Breast epithelium (tissue), 4 donors: Measurements from ENCODE around the gene PTDSS2. TPM values are rescaled to one million over a fixed set of nuclear protein-coding genes. Genes with fewer than 3 reads are reported as not detected.

Experiments
- DNase-seq, 2 donors: peaks; one replicate each; pipeline ENCODE4 v3.0.0-alpha.2; 2019; ENCODE audit warnings: low spot score in 2 of 2
- H3K27ac ChIP-seq, 2 donors: fragments of 200-600 bp; sonication (generic) in 1 of 2; one replicate each; pipeline ENCODE4 v1.5.1; 2016 to 2019; ENCODE audit warnings: mild to moderate bottlenecking in 1 of 2
- H3K27me3 ChIP-seq, 2 donors: fragments of 200-600 bp; sonication (generic) in 1 of 2; one replicate each; pipeline versions ENCODE4 v1.5.1 to v1.6.0; 2017 to 2019; ENCODE audit warnings: control low read depth in 1 of 2, mild to moderate bottlenecking in 1 of 2
- H3K36me3 ChIP-seq: fragments of 200-600 bp; one replicate; pipeline ENCODE4 v1.5.1; 2019
- H3K4me1 ChIP-seq, 2 donors: fragments of 200-600 bp; sonication (generic); one replicate each; pipeline ENCODE4 v1.5.1; 2016 to 2019; ENCODE audit warnings: control low read depth in 1 of 2
- H3K4me3 ChIP-seq, 3 donors: fragments of 200-600 bp; sonication (generic); 1 replicate in 2 of 3; 2 replicates in 1 of 3; pipeline ENCODE4 v1.5.1; 2016 to 2019; ENCODE audit warnings: mild to moderate bottlenecking in 3 of 3, moderate library complexity in 2 of 3
- H3K9me3 ChIP-seq, 2 donors: fragments of 200-600 bp; sonication (generic) in 1 of 2; one replicate each; pipeline ENCODE4 v1.5.1; 2016 to 2019; ENCODE audit warnings: control low read depth in 1 of 2
- CTCF ChIP-seq, 3 donors: fragments of 450-650 bp; IDR thresholded peaks; one replicate each; pipeline ENCODE4 v1.5.1; 2016 to 2017; ENCODE audit warnings: antibody characterized with exemption in 3 of 3, mild to moderate bottlenecking in 3 of 3, moderate library complexity in 3 of 3
- POLR2A ChIP-seq: fragments of 450-650 bp; IDR thresholded peaks from one replicate; pipeline ENCODE4 v1.6.1; 2016; ENCODE audit warnings: antibody characterized with exemption, mild to moderate bottlenecking, moderate library complexity
- POLR2AphosphoS5 ChIP-seq, 3 donors: sonication (generic); formaldehyde crosslinking; IDR thresholded peaks; one replicate each; pipeline ENCODE4 v1.6.1; 2017; ENCODE audit warnings: antibody characterized with exemption in 3 of 3
- intact Hi-C: fragments of 100-400 bp; cut with DNase I; formaldehyde crosslinking; loops from one replicate; pipeline ENCODE4 v1.15.1; 2023; ENCODE audit warnings: low total_unique reads
- total RNA-seq, 3 donors: library from RNA; depleted of rRNA; stranded (reverse); fragments of >200 nt; gene quantifications; one replicate each; pipeline ENCODE4 v1.1.0, GENCODE V29; 2016

PTDSS2 gene
- total RNA-seq, 3 donors from 2014 or later, result 23.8 to 53.7 (median 33.1) TPM

DNA sequence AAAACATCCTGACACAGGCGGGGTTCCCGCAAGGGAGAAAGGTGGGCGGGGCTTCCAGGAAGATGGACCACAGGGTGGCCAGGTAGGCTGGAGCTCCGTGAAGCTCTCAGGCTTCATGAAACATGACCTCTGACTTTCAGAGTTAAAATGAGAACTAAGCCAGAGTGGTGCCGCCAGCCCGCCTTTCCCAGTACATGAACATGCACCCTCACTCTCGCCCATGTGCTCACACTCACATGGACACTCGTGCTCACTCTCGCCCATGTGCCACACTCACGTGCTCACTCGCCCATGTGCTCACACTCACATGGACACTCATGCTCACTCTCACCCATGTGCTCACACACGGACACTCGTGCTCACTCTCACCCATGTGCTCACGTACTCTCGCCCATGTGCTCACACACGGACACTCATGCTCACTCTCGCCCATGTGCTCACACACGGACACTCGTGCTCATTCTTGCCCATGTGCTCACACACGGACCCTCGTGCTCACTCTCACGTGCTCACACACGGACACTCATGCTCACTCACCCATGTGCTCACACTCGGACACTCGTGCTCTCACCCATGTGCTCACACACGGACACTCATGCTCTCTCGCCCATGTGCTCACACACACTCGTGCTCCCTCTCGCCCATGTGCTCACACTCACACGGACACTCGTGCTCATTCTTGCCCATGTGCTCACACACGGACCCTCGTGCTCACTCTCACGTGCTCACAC lies 46.9 kb downstream of the PTDSS2 start:
- H3K9me3 ChIP-seq, result no peaks in the 10 kb centered on the region
- peaks cover 30% of the 10 kb centered on the region for H3K36me3 ChIP-seq
- no peaks in the 10 kb centered on the region for H3K4me1 ChIP-seq
- H3K27me3 ChIP-seq, result no peaks in the 10 kb centered on the region
- DNase-seq, result no peak
- TF ChIP-seq CTCF (IDR thresholded peaks at IDR 0.05), result no peak
- no peak for TF ChIP-seq POLR2AphosphoS5 (IDR thresholded peaks at IDR 0.05)
- TF ChIP-seq POLR2A, result no peak
- intact Hi-C loops, result no loop called here
- no peak overlapping the region for H3K4me3 ChIP-seq
- no peak overlapping the region for H3K27ac ChIP-seq

DNA sequence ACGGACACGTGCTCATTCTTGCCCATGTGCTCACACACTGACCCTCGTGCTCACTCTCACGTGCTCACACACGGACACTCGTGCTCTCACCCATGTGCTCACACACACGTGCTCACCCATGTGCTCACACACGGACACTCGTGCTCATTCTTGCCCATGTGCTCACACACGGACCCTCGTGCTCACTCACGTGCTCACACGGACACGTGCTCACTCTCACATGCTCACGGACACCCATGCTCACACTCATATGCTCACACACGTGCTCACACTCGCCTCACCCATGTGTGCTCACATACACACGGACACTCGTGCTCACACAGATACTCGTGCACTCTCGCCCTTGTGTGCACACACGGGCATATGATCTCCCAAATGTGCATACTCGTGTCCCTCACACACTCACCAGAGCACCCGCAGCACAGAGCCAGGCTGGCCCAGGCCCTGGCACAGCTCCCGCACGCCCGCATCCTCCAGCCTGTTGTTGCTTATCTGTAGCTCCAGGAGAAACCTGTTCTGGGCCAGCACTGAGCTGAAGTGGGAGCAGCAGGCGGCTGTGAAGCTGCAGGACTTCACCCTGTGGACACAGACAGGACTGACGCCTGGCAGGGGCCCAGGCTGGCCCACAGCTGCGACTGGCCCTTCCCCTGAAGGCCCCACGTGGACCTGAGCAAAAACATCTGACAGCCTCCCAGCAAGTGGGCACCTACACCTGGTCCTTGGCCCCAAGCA lies 47.7 kb downstream of the PTDSS2 start:
- Histone ChIP-seq H3K36me3 (peaks cover 30% of the 10 kb centered on the region), H3K4me1 (no peaks in the 10 kb centered on the region), H3K27me3 (no peaks in the 10 kb centered on the region), H3K4me3 (no peak overlapping the region), H3K9me3 (no peaks in the 10 kb centered on the region), H3K27ac (no peak overlapping the region)
- no peak for DNase-seq
- intact Hi-C loops, result no loop called here
- no peak for TF ChIP-seq POLR2A

- TF ChIP-seq POLR2AphosphoS5 (IDR thresholded peaks at IDR 0.05) (no peak), CTCF (IDR thresholded peaks at IDR 0.05) (no peak), POLR2A (no peak)
- DNase-seq, result no peak
- Histone ChIP-seq H3K36me3 (peaks cover 30% of the 10 kb centered on the region), H3K4me3 (no peak overlapping the region), H3K4me1 (peaks cover 0 to 6% of the 10 kb centered on the region in 2 donors), H3K27me3 (no peaks in the 10 kb centered on the region), H3K27ac (no peak overlapping the region), H3K9me3 (no peaks in the 10 kb centered on the region)
- intact Hi-C loops, result no loop called here
Observed at GRCh38 chr11:498297-499181, 48.5 kb downstream of the PTDSS2 start.

GRCh38 chr11:499201-500076 lies 49.4 kb downstream of the PTDSS2 start:
- no peaks in the 10 kb centered on the region for H3K9me3 ChIP-seq
- intact Hi-C loops, result no loop called here
- TF ChIP-seq POLR2A (no peak), POLR2AphosphoS5 (IDR thresholded peaks at IDR 0.05) (no peak), CTCF (IDR thresholded peaks at IDR 0.05) (no peak)
- peaks cover 0 to 9% of the 10 kb centered on the region in 2 donors for H3K4me1 ChIP-seq
- no peak overlapping the region for H3K27ac ChIP-seq
- no peak overlapping the region for H3K4me3 ChIP-seq
- no peaks in the 10 kb centered on the region for H3K27me3 ChIP-seq
- DNase-seq, result no peak
- H3K36me3 ChIP-seq, result peaks cover 25% of the 10 kb centered on the region
